WI38 (cell line): ENCODE measurements around the gene APOO.
A peak's percentile ranks its signal among the peaks of the same experiment; 100 is the strongest.

Experiments
- H3K4me3 ChIP-seq: 2 replicates; pipeline ENCODE4 v1.5.1; 2011; ENCODE audit warnings: low read depth, mild to moderate bottlenecking, control low read depth, low read length
- CTCF ChIP-seq: IDR thresholded peaks from 2 replicates; pipeline ENCODE4 v1.5.1; 2012; ENCODE audit warnings: low read depth, mild to moderate bottlenecking, control low read depth, low read length

The APOO gene

GRCh38 chrX:23907498-23908218 lies at the start of gene APOO, which contains the start of gene CXorf58:
TSS of gene APOO (minus strand) at chrX:23907938. CDS start at chrX:23907702, 236 bp downstream.
TSS of gene CXorf58 (plus strand) at chrX:23908006. CDS start at chrX:23910303, 2,297 bp downstream.
- TF ChIP-seq CTCF: peak; percentile 61
- peak within 1 kb of the TSS; percentile 62 for H3K4me3 ChIP-seq

- H3K4me3 ChIP-seq: no peak overlapping the region
- TF ChIP-seq CTCF: no peak
These were observed 46.7 kb upstream of the APOO start for GRCh38 chrX:23954396-23954795.

GRCh38 chrX:23953908-23954269 lies 46.2 kb upstream of the APOO start:
- H3K4me3 ChIP-seq: no peak overlapping the region
- TF ChIP-seq CTCF: no peak

GRCh38 chrX:23952984-23953907 lies 45.5 kb upstream of the APOO start:
- no peak overlapping the region for H3K4me3 ChIP-seq
- no peak for TF ChIP-seq CTCF

- H3K4me3 ChIP-seq: no peak overlapping the region
- TF ChIP-seq CTCF: no peak
These were observed 44.7 kb upstream of the APOO start for GRCh38 chrX:23952391-23952790.

GRCh38 chrX:23945206-23945605 lies 37.5 kb upstream of the APOO start:
- H3K4me3 ChIP-seq: no peak overlapping the region
- TF ChIP-seq CTCF: no peak

GRCh38 chrX:23944234-23944633 lies 36.5 kb upstream of the APOO start:
- H3K4me3 ChIP-seq: no peak overlapping the region
- TF ChIP-seq CTCF: no peak
